Colonic mucosa (tissue), 4 donors: ENCODE measurements around the gene PRAC1. TPM values are rescaled to one million over a fixed set of nuclear protein-coding genes. Genes with fewer than 3 reads are reported as not detected.

Experiments used
- DNase-seq: peaks from one replicate; pipeline ENCODE4 v3.0.0-alpha.2; 2020
- H3K27ac ChIP-seq: fragments of 200-600 bp; one replicate; pipeline ENCODE4 v1.8.0; 2021
- H3K27me3 ChIP-seq: fragments of 200-600 bp; one replicate; pipeline ENCODE4 v1.8.0; 2021
- H3K36me3 ChIP-seq: fragments of 200-600 bp; one replicate; pipeline ENCODE4 v1.8.0; 2021
- H3K4me1 ChIP-seq: fragments of 200-600 bp; one replicate; pipeline ENCODE4 v1.8.0; 2021; ENCODE audit warnings: mild to moderate bottlenecking
- H3K4me3 ChIP-seq: fragments of 200-600 bp; one replicate; pipeline ENCODE4 v1.8.0; 2021
- H3K9ac ChIP-seq, 2 donors: one replicate each; pipeline ENCODE4 v1.7.0; 2013; ENCODE audit warnings: control low read depth in 2 of 2, low read depth in 2 of 2, low read length in 2 of 2
- H3K9me3 ChIP-seq: fragments of 200-600 bp; one replicate; pipeline ENCODE4 v1.8.0; 2021
- intact Hi-C: fragments of 100-400 bp; cut with DNase I; formaldehyde crosslinking; loops from one replicate; pipeline ENCODE4 v1.14.1; 2022
- total RNA-seq, 2 donors: library from RNA; stranded (reverse); fragmentation: NEBNext Ultra II Directional in 1 of 2; extraction: Animal tissue kit (Norgen Biotek cat#: 25700) in 1 of 2; gene quantifications; one replicate each; pipeline ENCODE4 v1.2.1, GENCODE V29; 2021
- TF ChIP-seq, protein P1 (sequence below): fragments of 200-600 bp; IDR thresholded peaks from one replicate; pipeline ENCODE4 v1.8.0; 2022; ENCODE audit warnings: antibody characterized with exemption, mild to moderate bottlenecking
- donor health status: healthy.
- donor health status: DM: no; HTN: no; CAD: no.
- donor health status: DM: no; HTN: no; CAD: no.

Gene PRAC1
- total RNA-seq, 2 donors from 2014 or later: 237 to 328 TPM

DNA sequence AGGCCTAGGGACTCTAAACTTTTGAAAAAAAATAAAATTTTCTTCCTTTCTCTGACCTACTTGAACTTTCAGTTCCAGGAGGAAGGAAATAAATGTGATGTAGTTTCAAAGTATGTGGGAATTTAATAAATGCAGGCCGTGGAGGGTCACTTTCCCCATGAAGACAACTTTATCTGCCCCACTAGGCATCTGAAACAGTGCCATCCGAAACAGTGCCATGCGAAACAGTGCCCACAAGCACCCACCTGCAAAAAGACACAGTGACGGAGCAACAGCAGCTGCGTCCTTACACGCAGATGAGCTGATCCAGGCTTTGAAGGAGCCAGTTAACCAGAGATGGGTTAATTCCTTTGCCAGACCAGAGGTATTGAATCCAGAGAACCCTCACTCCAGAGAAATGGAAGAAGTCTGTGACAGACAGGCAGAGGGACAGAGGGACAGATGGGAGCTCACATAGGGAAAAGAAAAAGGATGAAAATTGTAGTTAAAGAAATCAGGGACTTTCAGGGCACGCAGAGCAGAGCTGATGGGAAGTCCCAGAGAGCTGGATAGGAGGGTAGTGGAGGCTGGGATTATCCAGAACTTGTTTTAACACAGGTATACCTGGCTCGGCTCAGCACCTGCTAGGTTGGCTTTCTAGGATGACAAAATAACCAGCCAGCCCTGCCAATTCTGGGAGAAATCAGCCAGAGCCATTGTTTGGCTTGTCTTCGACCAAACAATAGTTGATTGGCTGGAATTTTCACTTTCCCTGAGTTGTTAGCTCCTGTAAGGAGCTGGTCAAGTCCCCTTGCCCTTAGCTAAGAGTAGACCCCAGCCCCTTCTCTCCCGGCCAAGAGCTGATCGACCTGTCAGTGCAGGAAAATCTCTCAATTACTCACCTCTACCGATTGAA lies 23.3 kb upstream of the PRAC1 start:
- DNase-seq: no peak
- H3K9ac ChIP-seq: no peak overlapping the region
- intact Hi-C loops: no loop called here
- TF ChIP-seq, protein P1, sequence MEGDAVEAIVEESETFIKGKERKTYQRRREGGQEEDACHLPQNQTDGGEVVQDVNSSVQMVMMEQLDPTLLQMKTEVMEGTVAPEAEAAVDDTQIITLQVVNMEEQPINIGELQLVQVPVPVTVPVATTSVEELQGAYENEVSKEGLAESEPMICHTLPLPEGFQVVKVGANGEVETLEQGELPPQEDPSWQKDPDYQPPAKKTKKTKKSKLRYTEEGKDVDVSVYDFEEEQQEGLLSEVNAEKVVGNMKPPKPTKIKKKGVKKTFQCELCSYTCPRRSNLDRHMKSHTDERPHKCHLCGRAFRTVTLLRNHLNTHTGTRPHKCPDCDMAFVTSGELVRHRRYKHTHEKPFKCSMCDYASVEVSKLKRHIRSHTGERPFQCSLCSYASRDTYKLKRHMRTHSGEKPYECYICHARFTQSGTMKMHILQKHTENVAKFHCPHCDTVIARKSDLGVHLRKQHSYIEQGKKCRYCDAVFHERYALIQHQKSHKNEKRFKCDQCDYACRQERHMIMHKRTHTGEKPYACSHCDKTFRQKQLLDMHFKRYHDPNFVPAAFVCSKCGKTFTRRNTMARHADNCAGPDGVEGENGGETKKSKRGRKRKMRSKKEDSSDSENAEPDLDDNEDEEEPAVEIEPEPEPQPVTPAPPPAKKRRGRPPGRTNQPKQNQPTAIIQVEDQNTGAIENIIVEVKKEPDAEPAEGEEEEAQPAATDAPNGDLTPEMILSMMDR: no peak
- H3K27me3 ChIP-seq: peaks cover 43% of the 10 kb centered on the region
- no peak overlapping the region for H3K27ac ChIP-seq
- H3K4me1 ChIP-seq: no peaks in the 10 kb centered on the region
- H3K9me3 ChIP-seq: no peaks in the 10 kb centered on the region
- H3K4me3 ChIP-seq: no peak overlapping the region
- H3K36me3 ChIP-seq: no peaks in the 10 kb centered on the region

GRCh38 chr17:48740537-48740936 lies 18.2 kb upstream of the PRAC1 start:
- DNase-seq: no peak
- Histone ChIP-seq H3K36me3 (no peaks in the 10 kb centered on the region), H3K9me3 (no peaks in the 10 kb centered on the region), H3K27ac (no peak overlapping the region), H3K4me3 (no peak overlapping the region), H3K4me1 (no peaks in the 10 kb centered on the region), H3K27me3 (peaks cover 25% of the 10 kb centered on the region), H3K9ac (no peak overlapping the region)
- intact Hi-C loops: no loop called here
- TF ChIP-seq, protein P1: no peak

GRCh38 chr17:48738803-48739526 lies 16.6 kb upstream of the PRAC1 start:
- no peak overlapping the region for H3K27ac ChIP-seq
- TF ChIP-seq, protein P1: no peak
- no peaks in the 10 kb centered on the region for H3K4me1 ChIP-seq
- no peak overlapping the region for H3K9ac ChIP-seq
- DNase-seq: no peak
- no peak overlapping the region for H3K4me3 ChIP-seq
- intact Hi-C loops: no loop called here
- H3K9me3 ChIP-seq: no peaks in the 10 kb centered on the region
- H3K36me3 ChIP-seq: no peaks in the 10 kb centered on the region
- H3K27me3 ChIP-seq: peaks cover 30% of the 10 kb centered on the region

DNA sequence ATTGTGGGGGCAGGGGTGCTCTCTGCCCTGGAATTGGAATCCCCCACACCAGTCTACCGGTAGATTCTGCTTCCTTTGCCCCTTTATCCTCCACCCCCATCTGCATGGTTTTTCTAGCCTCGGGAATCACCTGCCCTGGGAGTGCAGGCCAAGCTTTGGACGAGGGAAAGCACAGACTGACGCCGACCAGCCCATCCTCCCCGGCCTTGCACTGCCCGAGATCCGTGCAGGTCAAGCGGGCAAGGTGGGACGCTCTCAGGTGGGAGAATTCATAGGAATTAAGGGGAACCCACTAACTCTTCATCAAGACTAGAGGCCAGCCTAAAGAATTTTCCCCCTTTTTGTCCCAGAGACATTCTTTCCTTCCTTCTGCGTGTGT lies 16.1 kb upstream of the PRAC1 start:
- Histone ChIP-seq H3K27me3 (peaks cover 35% of the 10 kb centered on the region), H3K9me3 (no peaks in the 10 kb centered on the region), H3K27ac (no peak overlapping the region), H3K36me3 (no peaks in the 10 kb centered on the region), H3K9ac (no peak overlapping the region), H3K4me1 (no peaks in the 10 kb centered on the region), H3K4me3 (no peak overlapping the region)
- intact Hi-C loops: no loop called here
- DNase-seq: no peak
- TF ChIP-seq, protein P1: no peak

- intact Hi-C loops: no loop called here
- no peaks in the 10 kb centered on the region for H3K9me3 ChIP-seq
- no peak overlapping the region for H3K4me3 ChIP-seq
- no peak overlapping the region for H3K27ac ChIP-seq
- H3K27me3 ChIP-seq: peaks cover 36% of the 10 kb centered on the region
- no peaks in the 10 kb centered on the region for H3K4me1 ChIP-seq
- TF ChIP-seq, protein P1: no peak
- no peak for DNase-seq
- H3K9ac ChIP-seq: no peak overlapping the region
- no peaks in the 10 kb centered on the region for H3K36me3 ChIP-seq
Measured at GRCh38 chr17:48737330-48738043, 15.2 kb upstream of the PRAC1 start.
